ENCODE measurements around the gene TMEM17.

- TF ChIP-seq CTCF (IDR thresholded peaks at IDR 0.05; ENCODE audit: low read depth, low read length, poor library complexity, severe bottlenecking) (no peak), EZH2phosphoT487 (IDR thresholded peaks at IDR 0.05; ENCODE audit: borderline replicate concordance, low read length) (no peak)
Measured at GRCh38 chr2:62461707-62462106, 44.3 kb downstream of the TMEM17 start.
